C1 segment of cervical spinal cord (tissue), 14 donors: Measurements from ENCODE around the gene TESMIN.

Experiments used
- DNase-seq, 14 donors: peaks; one replicate each; lab custom pipeline; 2025; lab: John Stamatoyannopoulos, UW

Gene TESMIN

GRCh38 chr11:68660066-68660810 lies 91.1 kb downstream of the TESMIN start:
- no peak for DNase-seq

- DNase-seq = peak in 7 of 14 donors; percentile 1 to 41 (median 7)
Observed at GRCh38 chr11:68659158-68659921, 92.0 kb downstream of the TESMIN start.

- DNase-seq = no peak
Observed at GRCh38 chr11:68658661-68659060, 92.7 kb downstream of the TESMIN start.

- DNase-seq = no peak
Observed at GRCh38 chr11:68658097-68658496, 93.2 kb downstream of the TESMIN start.
